ENCODE results near the gene TMEM45A. TPM values are rescaled to one million over a fixed set of nuclear protein-coding genes. Genes with fewer than 3 reads are reported as not detected.
A peak's percentile ranks its signal among the peaks of the same experiment; 100 is the strongest.

TMEM45A gene
- total and polyA plus RNA-seq, 2 donors (not counting 1 experiment from before 2014, with no cell fraction given) = 26.4 to 71.4 TPM

GRCh38 chr3:100458814-100459213, 33.6 kb upstream of the TMEM45A start:
- Histone ChIP-seq H2AFZ (ENCODE audit: low read length) (no peak overlapping the region), H3K27ac (ENCODE audit: insufficient read depth, low read length) (no peak overlapping the region), H3K36me3 (ENCODE audit: control insufficient read depth, insufficient read depth, low read length) (no peaks in the 10 kb centered on the region), H3K4me2 (ENCODE audit: extremely low read depth, insufficient read depth, low read length) (no peak overlapping the region), H4K20me1 (ENCODE audit: control insufficient read depth, extremely low read depth, insufficient read depth, low read length) (no peaks in the 10 kb centered on the region), H3K4me3 (replicated peaks in 1 of 4; ENCODE audit: control extremely low read depth in 1 of 4, insufficient read depth in 1 of 4, low read depth in 3 of 4, low read length in 4 of 4) (no peak overlapping the region), H3K9ac (ENCODE audit: insufficient read depth, low read length) (no peak overlapping the region), H3K79me2 (ENCODE audit: control insufficient read depth, insufficient read depth, low read length) (no peaks in the 10 kb centered on the region), H3K9me3 (ENCODE audit: control insufficient read depth, insufficient read depth, low read depth, low read length) (no peaks in the 10 kb centered on the region), H3K27me3 (ENCODE audit: control insufficient read depth, insufficient read depth, low read length) (no peaks in the 10 kb centered on the region), H3K4me1 (ENCODE audit: control insufficient read depth, extremely low read depth, insufficient read depth, low read length) (no peaks in the 10 kb centered on the region)
- no peak for TF ChIP-seq EZH2 (IDR thresholded peaks at IDR 0.05; ENCODE audit: low read length, missing control alignments)
- TF ChIP-seq, protein P1, sequence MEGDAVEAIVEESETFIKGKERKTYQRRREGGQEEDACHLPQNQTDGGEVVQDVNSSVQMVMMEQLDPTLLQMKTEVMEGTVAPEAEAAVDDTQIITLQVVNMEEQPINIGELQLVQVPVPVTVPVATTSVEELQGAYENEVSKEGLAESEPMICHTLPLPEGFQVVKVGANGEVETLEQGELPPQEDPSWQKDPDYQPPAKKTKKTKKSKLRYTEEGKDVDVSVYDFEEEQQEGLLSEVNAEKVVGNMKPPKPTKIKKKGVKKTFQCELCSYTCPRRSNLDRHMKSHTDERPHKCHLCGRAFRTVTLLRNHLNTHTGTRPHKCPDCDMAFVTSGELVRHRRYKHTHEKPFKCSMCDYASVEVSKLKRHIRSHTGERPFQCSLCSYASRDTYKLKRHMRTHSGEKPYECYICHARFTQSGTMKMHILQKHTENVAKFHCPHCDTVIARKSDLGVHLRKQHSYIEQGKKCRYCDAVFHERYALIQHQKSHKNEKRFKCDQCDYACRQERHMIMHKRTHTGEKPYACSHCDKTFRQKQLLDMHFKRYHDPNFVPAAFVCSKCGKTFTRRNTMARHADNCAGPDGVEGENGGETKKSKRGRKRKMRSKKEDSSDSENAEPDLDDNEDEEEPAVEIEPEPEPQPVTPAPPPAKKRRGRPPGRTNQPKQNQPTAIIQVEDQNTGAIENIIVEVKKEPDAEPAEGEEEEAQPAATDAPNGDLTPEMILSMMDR (conservative IDR thresholded peaks at IDR 0.05 in 1 of 2, IDR thresholded peaks at IDR 0.05 in 1 of 2; ENCODE audit: low read depth in 1 of 2, low read length in 2 of 2) = no peak
- no peak for DNase-seq (ENCODE audit: low read depth in 2 of 2)

DNA sequence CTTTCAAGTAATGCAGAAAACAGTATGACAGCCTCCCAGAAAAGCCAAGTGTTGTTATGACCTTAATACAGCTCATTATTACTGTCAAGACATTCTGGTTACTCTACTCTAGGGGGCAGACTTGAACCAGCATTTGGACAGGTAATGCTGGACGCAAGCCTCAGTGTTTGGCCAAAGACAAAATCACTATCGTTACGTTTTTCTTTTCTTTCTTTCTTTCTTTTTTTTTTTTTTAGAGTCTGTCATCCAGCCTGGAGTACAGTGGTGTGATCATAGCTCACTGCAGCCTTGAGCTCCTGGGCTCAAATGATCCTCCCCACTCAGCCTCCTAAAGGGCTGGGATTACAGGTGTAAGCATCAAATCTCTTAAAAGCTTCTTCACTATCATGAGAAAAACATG, 29.4 kb upstream of the TMEM45A start:
- Histone ChIP-seq H3K4me3 (replicated peaks in 1 of 4; ENCODE audit: control extremely low read depth in 1 of 4, insufficient read depth in 1 of 4, low read depth in 3 of 4, low read length in 4 of 4) (no peak overlapping the region), H3K4me2 (ENCODE audit: extremely low read depth, insufficient read depth, low read length) (no peak overlapping the region), H3K36me3 (ENCODE audit: control insufficient read depth, insufficient read depth, low read length) (no peaks in the 10 kb centered on the region), H3K79me2 (ENCODE audit: control insufficient read depth, insufficient read depth, low read length) (no peaks in the 10 kb centered on the region), H3K9ac (ENCODE audit: insufficient read depth, low read length) (no peak overlapping the region), H3K4me1 (ENCODE audit: control insufficient read depth, extremely low read depth, insufficient read depth, low read length) (no peaks in the 10 kb centered on the region), H4K20me1 (ENCODE audit: control insufficient read depth, extremely low read depth, insufficient read depth, low read length) (no peaks in the 10 kb centered on the region), H3K27me3 (ENCODE audit: control insufficient read depth, insufficient read depth, low read length) (no peaks in the 10 kb centered on the region), H2AFZ (ENCODE audit: low read length) (no peak overlapping the region), H3K27ac (ENCODE audit: insufficient read depth, low read length) (no peak overlapping the region), H3K9me3 (ENCODE audit: control insufficient read depth, insufficient read depth, low read depth, low read length) (no peaks in the 10 kb centered on the region)
- TF ChIP-seq, protein P1 (conservative IDR thresholded peaks at IDR 0.05 in 1 of 2, IDR thresholded peaks at IDR 0.05 in 1 of 2; ENCODE audit: low read depth in 1 of 2, low read length in 2 of 2) = peak; percentile 73 to 74
- no peak for TF ChIP-seq EZH2 (IDR thresholded peaks at IDR 0.05; ENCODE audit: low read length, missing control alignments)
- peak; percentile 59 to 81 for DNase-seq (ENCODE audit: low read depth in 2 of 2)

DNA sequence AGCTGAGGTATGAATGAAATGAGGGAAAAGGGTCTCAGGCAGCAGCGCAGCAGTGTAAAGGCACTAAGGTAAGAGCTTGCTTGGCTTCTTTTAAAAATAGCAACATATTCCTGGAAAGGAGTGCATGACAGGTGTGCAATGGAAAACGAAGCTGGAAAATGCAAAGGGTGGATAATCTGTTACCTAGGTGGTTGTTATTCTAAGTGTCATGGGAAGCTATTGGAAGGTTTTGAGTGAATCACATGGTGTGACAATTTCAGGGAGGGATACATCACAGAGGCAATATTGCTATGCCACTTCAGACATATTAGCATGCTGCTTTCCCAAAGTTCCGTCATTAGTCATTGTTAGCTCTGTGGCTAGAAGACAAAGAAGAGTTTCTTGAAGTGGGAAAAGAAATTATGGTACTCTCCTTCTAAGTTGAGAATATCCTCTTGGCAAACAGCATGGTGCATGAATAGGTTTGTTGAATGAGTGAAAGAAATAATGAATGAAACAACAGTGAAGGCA, 28.7 kb upstream of the TMEM45A start:
- peak in 1 of 2 donors; percentile 11 for DNase-seq (ENCODE audit: low read depth in 2 of 2)
- H3K9ac ChIP-seq (ENCODE audit: insufficient read depth, low read length) = no peak overlapping the region
- no peaks in the 10 kb centered on the region for H3K4me1 ChIP-seq (ENCODE audit: control insufficient read depth, extremely low read depth, insufficient read depth, low read length)
- no peaks in the 10 kb centered on the region for H3K9me3 ChIP-seq (ENCODE audit: control insufficient read depth, insufficient read depth, low read depth, low read length)
- no peaks in the 10 kb centered on the region for H3K36me3 ChIP-seq (ENCODE audit: control insufficient read depth, insufficient read depth, low read length)
- no peaks in the 10 kb centered on the region for H3K79me2 ChIP-seq (ENCODE audit: control insufficient read depth, insufficient read depth, low read length)
- no peaks in the 10 kb centered on the region for H4K20me1 ChIP-seq (ENCODE audit: control insufficient read depth, extremely low read depth, insufficient read depth, low read length)
- H3K4me2 ChIP-seq (ENCODE audit: extremely low read depth, insufficient read depth, low read length) = no peak overlapping the region
- no peak overlapping the region for H3K27ac ChIP-seq (ENCODE audit: insufficient read depth, low read length)
- no peaks in the 10 kb centered on the region for H3K27me3 ChIP-seq (ENCODE audit: control insufficient read depth, insufficient read depth, low read length)
- TF ChIP-seq EZH2 (IDR thresholded peaks at IDR 0.05; ENCODE audit: low read length, missing control alignments) = no peak
- TF ChIP-seq, protein P1 (conservative IDR thresholded peaks at IDR 0.05 in 1 of 2, IDR thresholded peaks at IDR 0.05 in 1 of 2; ENCODE audit: low read depth in 1 of 2, low read length in 2 of 2) = no peak
- H2AFZ ChIP-seq (ENCODE audit: low read length) = no peak overlapping the region
- no peak overlapping the region for H3K4me3 ChIP-seq (replicated peaks in 1 of 4; ENCODE audit: control extremely low read depth in 1 of 4, insufficient read depth in 1 of 4, low read depth in 3 of 4, low read length in 4 of 4)

All from fibroblast of lung (primary cell).